Neural cell (in vitro differentiated cells): Measurements from ENCODE around the gene SLC24A1. TPM values are rescaled to one million over a fixed set of nuclear protein-coding genes. Genes with fewer than 3 reads are reported as not detected.

Experiments
- H2AFZ ChIP-seq: fragments of 200-600, 300-800 bp; sonication (generic), shearing (Covaris generic); 2 replicates; pipeline ENCODE4 v1.6.0; 2014; ENCODE audit warnings: low read depth, mild to moderate bottlenecking, antibody characterized with exemption, low read length, moderate library complexity
- H3F3A ChIP-seq: fragments of 200-600 bp; shearing (Covaris generic); 2 replicates; pipeline ENCODE4 v1.6.1; 2016; ENCODE audit warnings: mild to moderate bottlenecking, moderate library complexity, mixed read lengths, antibody characterized with exemption, low read length; ENCODE audit not compliant: insufficient read depth, poor library complexity, severe bottlenecking
- H3K27ac ChIP-seq: fragments of 200-600, 300-800 bp; sonication (generic), shearing (Covaris generic); 2 replicates; pipeline ENCODE4 v1.5.1; 2014; ENCODE audit warnings: mild to moderate bottlenecking, low read length, moderate library complexity
- H3K27me3 ChIP-seq: fragments of 300-800, 200-600 bp; sonication (generic), shearing (Covaris generic); 2 replicates; pipeline ENCODE4 v1.6.0; 2014; ENCODE audit warnings: mild to moderate bottlenecking, low read depth, low read length, moderate library complexity; ENCODE audit not compliant: insufficient read depth
- H3K36me3 ChIP-seq: fragments of 300-800, 200-600 bp; sonication (generic), shearing (Covaris generic); 2 replicates; pipeline ENCODE4 v1.5.1; 2014; ENCODE audit warnings: mild to moderate bottlenecking, antibody characterized with exemption, low read length, moderate library complexity; ENCODE audit not compliant: insufficient read depth
- H3K4me2 ChIP-seq: fragments of 300-800, 200-600 bp; sonication (generic), shearing (Covaris generic); 2 replicates; pipeline ENCODE4 v1.6.0; 2014; ENCODE audit warnings: mild to moderate bottlenecking, low read length
- H3K4me3 ChIP-seq: fragments of 300-800, 200-600 bp; sonication (generic), shearing (Covaris generic); 2 replicates; pipeline ENCODE4 v1.5.1; 2014; ENCODE audit warnings: mild to moderate bottlenecking, low read length, moderate library complexity
- H3K79me2 ChIP-seq: fragments of 200-600 bp; shearing (Covaris generic); replicated peaks from 2 replicates; pipeline ENCODE4 v1.6.0; 2014; ENCODE audit warnings: mild to moderate bottlenecking, low read length, moderate library complexity; ENCODE audit not compliant: insufficient read depth
- H3K9ac ChIP-seq: fragments of 300-800, 200-600 bp; sonication (generic), shearing (Covaris generic); 2 replicates; pipeline ENCODE4 v1.6.1; 2016; ENCODE audit warnings: mild to moderate bottlenecking, low read length, mixed read lengths
- H3K9me2 ChIP-seq: fragments of 200-600 bp; shearing (Covaris generic); 2 replicates; pipeline ENCODE4 v1.6.1; 2016; ENCODE audit warnings: mild to moderate bottlenecking, low read length, mixed read lengths; ENCODE audit not compliant: insufficient read depth
- H3K9me3 ChIP-seq: fragments of 200-600, 300-800 bp; sonication (generic), shearing (Covaris generic); 2 replicates; pipeline ENCODE4 v1.6.1; 2016; ENCODE audit warnings: mild to moderate bottlenecking, mixed run types, low read length, moderate library complexity, mixed read lengths
- H4K20me1 ChIP-seq: fragments of 200-600 bp; shearing (Covaris generic); 2 replicates; pipeline ENCODE4 v1.6.1; 2016; ENCODE audit warnings: mild to moderate bottlenecking, mixed run types; ENCODE audit not compliant: insufficient read depth
- CTCF ChIP-seq: fragments of 450-650 bp; IDR thresholded peaks from 2 replicates; pipeline ENCODE4 v1.5.1; 2014; ENCODE audit warnings: antibody characterized with exemption, mild to moderate bottlenecking, moderate library complexity; ENCODE audit not compliant: poor library complexity, severe bottlenecking
- EP300 ChIP-seq: fragments of 450-650 bp; conservative IDR thresholded peaks from 2 replicates; pipeline ENCODE4 v1.6.1; 2014; ENCODE audit warnings: antibody characterized with exemption, mild to moderate bottlenecking, moderate library complexity; ENCODE audit not compliant: poor library complexity, severe bottlenecking
- EZH2 ChIP-seq: fragments of 200-600, 300-800 bp; shearing (Covaris generic), sonication (generic); IDR thresholded peaks from 2 replicates; pipeline ENCODE4 v1.6.1; 2014; ENCODE audit warnings: antibody characterized with exemption, low read length, borderline replicate concordance, mild to moderate bottlenecking; ENCODE audit not compliant: insufficient read depth, poor library complexity, severe bottlenecking
- MXI1 ChIP-seq: fragments of 450-650 bp; conservative IDR thresholded peaks from 2 replicates; pipeline ENCODE4 v1.6.1; 2014; ENCODE audit warnings: antibody characterized with exemption, mild to moderate bottlenecking; ENCODE audit not compliant: poor library complexity, severe bottlenecking
- POLR2AphosphoS5 ChIP-seq: IDR thresholded peaks from 2 replicates; pipeline ENCODE4 v1.6.1; 2012
- RAD21 ChIP-seq: fragments of 450-650 bp; conservative IDR thresholded peaks from 2 replicates; pipeline ENCODE4 v1.6.1; 2014; ENCODE audit warnings: antibody characterized with exemption, mild to moderate bottlenecking, moderate library complexity
- SMC3 ChIP-seq: fragments of 450-650 bp; conservative IDR thresholded peaks from 2 replicates; pipeline ENCODE4 v1.6.1; 2014; ENCODE audit warnings: antibody characterized with exemption, mild to moderate bottlenecking, moderate library complexity; ENCODE audit not compliant: poor library complexity
- TAF1 ChIP-seq: IDR thresholded peaks from 2 replicates; pipeline ENCODE4 v1.6.1; 2012; ENCODE audit warnings: low read depth
- polyA plus RNA-seq: library from polyadenylated mRNA; depleted of rRNA; stranded (reverse); fragments of >200 nt; gene quantifications from 2 replicates; pipeline ENCODE4 v1.2.3, GENCODE V29; 2014
- TF ChIP-seq, protein P1 (sequence below): IDR thresholded peaks from 2 replicates; pipeline ENCODE4 v1.6.1; 2012; ENCODE audit warnings: borderline replicate concordance

The SLC24A1 gene
- polyA plus RNA-seq, 1 donor from 2014 or later = 0.72 TPM

GRCh38 chr15:65666257-65666656 lies 44.5 kb downstream of the SLC24A1 start:
- Histone ChIP-seq H3K79me2 (no peaks in the 10 kb centered on the region), H2AFZ (no peak overlapping the region), H3K9ac (no peak overlapping the region), H3K36me3 (peaks cover 5% of the 10 kb centered on the region), H3K4me3 (no peak overlapping the region), H3K9me2 (no peaks in the 10 kb centered on the region), H3K27me3 (no peaks in the 10 kb centered on the region), H4K20me1 (no peaks in the 10 kb centered on the region), H3K9me3 (no peaks in the 10 kb centered on the region), H3K27ac (no peak overlapping the region), H3F3A (no peaks in the 10 kb centered on the region), H3K4me2 (no peak overlapping the region)
- TF ChIP-seq RAD21 = no peak
- TF ChIP-seq EP300 = no peak
- no peak for TF ChIP-seq CTCF
- TF ChIP-seq, protein P1, sequence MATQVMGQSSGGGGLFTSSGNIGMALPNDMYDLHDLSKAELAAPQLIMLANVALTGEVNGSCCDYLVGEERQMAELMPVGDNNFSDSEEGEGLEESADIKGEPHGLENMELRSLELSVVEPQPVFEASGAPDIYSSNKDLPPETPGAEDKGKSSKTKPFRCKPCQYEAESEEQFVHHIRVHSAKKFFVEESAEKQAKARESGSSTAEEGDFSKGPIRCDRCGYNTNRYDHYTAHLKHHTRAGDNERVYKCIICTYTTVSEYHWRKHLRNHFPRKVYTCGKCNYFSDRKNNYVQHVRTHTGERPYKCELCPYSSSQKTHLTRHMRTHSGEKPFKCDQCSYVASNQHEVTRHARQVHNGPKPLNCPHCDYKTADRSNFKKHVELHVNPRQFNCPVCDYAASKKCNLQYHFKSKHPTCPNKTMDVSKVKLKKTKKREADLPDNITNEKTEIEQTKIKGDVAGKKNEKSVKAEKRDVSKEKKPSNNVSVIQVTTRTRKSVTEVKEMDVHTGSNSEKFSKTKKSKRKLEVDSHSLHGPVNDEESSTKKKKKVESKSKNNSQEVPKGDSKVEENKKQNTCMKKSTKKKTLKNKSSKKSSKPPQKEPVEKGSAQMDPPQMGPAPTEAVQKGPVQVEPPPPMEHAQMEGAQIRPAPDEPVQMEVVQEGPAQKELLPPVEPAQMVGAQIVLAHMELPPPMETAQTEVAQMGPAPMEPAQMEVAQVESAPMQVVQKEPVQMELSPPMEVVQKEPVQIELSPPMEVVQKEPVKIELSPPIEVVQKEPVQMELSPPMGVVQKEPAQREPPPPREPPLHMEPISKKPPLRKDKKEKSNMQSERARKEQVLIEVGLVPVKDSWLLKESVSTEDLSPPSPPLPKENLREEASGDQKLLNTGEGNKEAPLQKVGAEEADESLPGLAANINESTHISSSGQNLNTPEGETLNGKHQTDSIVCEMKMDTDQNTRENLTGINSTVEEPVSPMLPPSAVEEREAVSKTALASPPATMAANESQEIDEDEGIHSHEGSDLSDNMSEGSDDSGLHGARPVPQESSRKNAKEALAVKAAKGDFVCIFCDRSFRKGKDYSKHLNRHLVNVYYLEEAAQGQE = no peak
- TF ChIP-seq MXI1 = no peak
- no peak for TF ChIP-seq EZH2
- no peak for TF ChIP-seq POLR2AphosphoS5
- no peak for TF ChIP-seq SMC3
- no peak for TF ChIP-seq TAF1

DNA sequence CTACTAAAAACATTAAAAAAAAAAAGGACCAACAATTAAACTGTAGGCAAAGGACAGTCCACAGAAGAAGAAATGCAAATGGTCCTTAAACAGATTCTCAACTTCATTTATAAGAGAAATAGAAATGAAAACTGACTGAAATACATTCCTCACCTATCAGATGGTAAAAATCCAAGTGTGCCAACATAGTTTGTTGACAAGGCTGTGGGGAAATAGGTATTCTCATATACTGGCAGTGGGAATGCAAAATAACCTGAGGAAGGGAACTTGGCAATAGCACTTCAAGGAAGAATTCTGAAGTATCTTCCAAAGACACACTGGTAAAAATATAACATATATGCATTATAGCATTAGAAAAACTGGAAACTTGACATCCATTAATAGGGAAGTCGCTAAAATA lies 53.8 kb downstream of the SLC24A1 start:
- Histone ChIP-seq H3K36me3 (no peaks in the 10 kb centered on the region), H3K4me3 (no peak overlapping the region), H3K9me2 (no peaks in the 10 kb centered on the region), H3K4me2 (no peak overlapping the region), H4K20me1 (no peaks in the 10 kb centered on the region), H3K27me3 (no peaks in the 10 kb centered on the region), H3K79me2 (no peaks in the 10 kb centered on the region), H2AFZ (no peak overlapping the region), H3K9me3 (no peaks in the 10 kb centered on the region), H3K27ac (no peak overlapping the region), H3F3A (no peaks in the 10 kb centered on the region), H3K9ac (no peak overlapping the region)
- TF ChIP-seq EZH2 (no peak), MXI1 (no peak), RAD21 (no peak), SMC3 (no peak), POLR2AphosphoS5 (no peak), CTCF (no peak), TAF1 (no peak)
- TF ChIP-seq, protein P1 = no peak
